Parathyroid adenoma (tissue), 2 donors: ENCODE measurements around the gene ANO2.

ENCODE experiments used
- H2AFZ ChIP-seq: fragments of 300-600 bp; sonication (generic); one replicate; pipeline ENCODE4 v1.7.0; 2017; ENCODE audit warnings: antibody characterized with exemption, mild to moderate bottlenecking
- H3K27ac ChIP-seq: fragments of 300-600 bp; sonication (generic); one replicate; pipeline ENCODE4 v1.7.0; 2017
- H3K27me3 ChIP-seq: fragments of 300-600 bp; sonication (generic); one replicate; pipeline ENCODE4 v1.7.0; 2017; ENCODE audit warnings: low read length; ENCODE audit not compliant: control insufficient read depth, insufficient read depth
- H3K36me3 ChIP-seq: fragments of 300-600 bp; sonication (generic); one replicate; pipeline ENCODE4 v1.7.0; 2017; ENCODE audit warnings: low read length; ENCODE audit not compliant: control insufficient read depth, insufficient read depth
- H3K4me1 ChIP-seq: fragments of 300-600 bp; sonication (generic); one replicate; pipeline ENCODE4 v1.7.0; 2017; ENCODE audit warnings: control low read depth
- H3K4me2 ChIP-seq: fragments of 300-600 bp; sonication (generic); one replicate; pipeline ENCODE4 v1.7.0; 2017; ENCODE audit warnings: low read length
- H3K4me3 ChIP-seq: fragments of 300-600 bp; sonication (generic); one replicate; pipeline ENCODE4 v1.7.0; 2017; ENCODE audit warnings: low read depth, low read length
- H3K79me2 ChIP-seq: fragments of 300-600 bp; sonication (generic); one replicate; pipeline ENCODE4 v1.7.0; 2017; ENCODE audit warnings: control low read depth
- H3K9ac ChIP-seq: fragments of 300-600 bp; sonication (generic); one replicate; pipeline ENCODE4 v1.7.0; 2017; ENCODE audit warnings: mild to moderate bottlenecking
- H3K9me3 ChIP-seq: fragments of 300-600 bp; sonication (generic); one replicate; pipeline ENCODE4 v1.7.0; 2017; ENCODE audit warnings: low read length; ENCODE audit not compliant: control insufficient read depth
- TF ChIP-seq, protein P1 (sequence below): fragments of 300-600 bp; sonication (generic); IDR thresholded peaks from one replicate; pipeline ENCODE4 v1.7.0; 2017; ENCODE audit warnings: antibody characterized with exemption, mild to moderate bottlenecking
- donor health status: primary hyperparathyroidism.

The ANO2 gene

DNA sequence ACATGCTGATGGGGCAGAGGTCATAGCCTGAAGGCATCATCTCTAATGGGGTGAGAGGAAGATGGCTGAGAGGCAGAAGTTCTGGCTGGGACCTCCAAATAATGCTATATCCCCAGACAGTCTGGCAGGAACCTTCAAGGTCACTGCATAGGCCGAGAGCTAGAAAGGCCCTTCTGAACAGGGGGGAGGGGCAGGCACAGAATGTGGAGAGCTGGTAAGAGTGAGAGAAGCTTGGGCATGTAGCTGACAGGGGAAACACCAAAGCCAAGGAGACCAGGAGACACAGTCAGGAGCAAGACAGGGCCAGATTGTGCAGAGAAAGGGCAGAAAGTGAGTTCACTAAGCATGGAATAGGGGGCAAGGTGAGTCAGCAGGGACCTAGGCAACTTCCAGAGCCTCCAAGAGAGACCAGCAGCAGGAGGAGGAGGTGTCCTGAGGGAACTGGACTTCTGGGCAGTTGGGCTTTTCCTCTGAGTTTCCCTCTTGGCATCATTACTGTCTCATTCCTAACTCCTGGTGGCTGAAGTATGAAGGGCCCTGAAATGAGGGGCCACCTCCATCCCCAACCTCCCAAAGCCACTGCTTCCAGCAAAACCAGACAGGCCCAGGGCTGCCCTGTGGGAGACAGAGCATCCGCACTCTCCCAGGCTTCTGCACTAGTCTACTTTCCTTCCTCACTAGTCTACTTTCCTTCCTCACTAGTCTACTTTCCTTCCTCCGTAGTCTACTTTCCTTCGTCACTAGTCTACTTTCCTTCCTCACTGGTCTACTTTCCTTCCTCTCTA is 17.1 kb downstream of the ANO2 start:
- H3K9ac ChIP-seq = no peak overlapping the region
- TF ChIP-seq, protein P1, sequence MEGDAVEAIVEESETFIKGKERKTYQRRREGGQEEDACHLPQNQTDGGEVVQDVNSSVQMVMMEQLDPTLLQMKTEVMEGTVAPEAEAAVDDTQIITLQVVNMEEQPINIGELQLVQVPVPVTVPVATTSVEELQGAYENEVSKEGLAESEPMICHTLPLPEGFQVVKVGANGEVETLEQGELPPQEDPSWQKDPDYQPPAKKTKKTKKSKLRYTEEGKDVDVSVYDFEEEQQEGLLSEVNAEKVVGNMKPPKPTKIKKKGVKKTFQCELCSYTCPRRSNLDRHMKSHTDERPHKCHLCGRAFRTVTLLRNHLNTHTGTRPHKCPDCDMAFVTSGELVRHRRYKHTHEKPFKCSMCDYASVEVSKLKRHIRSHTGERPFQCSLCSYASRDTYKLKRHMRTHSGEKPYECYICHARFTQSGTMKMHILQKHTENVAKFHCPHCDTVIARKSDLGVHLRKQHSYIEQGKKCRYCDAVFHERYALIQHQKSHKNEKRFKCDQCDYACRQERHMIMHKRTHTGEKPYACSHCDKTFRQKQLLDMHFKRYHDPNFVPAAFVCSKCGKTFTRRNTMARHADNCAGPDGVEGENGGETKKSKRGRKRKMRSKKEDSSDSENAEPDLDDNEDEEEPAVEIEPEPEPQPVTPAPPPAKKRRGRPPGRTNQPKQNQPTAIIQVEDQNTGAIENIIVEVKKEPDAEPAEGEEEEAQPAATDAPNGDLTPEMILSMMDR = no peak
- no peaks in the 10 kb centered on the region for H3K36me3 ChIP-seq
- H3K9me3 ChIP-seq = no peaks in the 10 kb centered on the region
- H3K4me1 ChIP-seq = no peaks in the 10 kb centered on the region
- no peak overlapping the region for H3K4me2 ChIP-seq
- H3K79me2 ChIP-seq = no peaks in the 10 kb centered on the region
- no peaks in the 10 kb centered on the region for H3K27me3 ChIP-seq
- H2AFZ ChIP-seq = no peak overlapping the region
- no peak overlapping the region for H3K27ac ChIP-seq
- H3K4me3 ChIP-seq = no peak overlapping the region

GRCh38 chr12:5925646-5926045 is 19.4 kb downstream of the ANO2 start:
- Histone ChIP-seq H3K27ac (no peak overlapping the region), H2AFZ (no peak overlapping the region), H3K36me3 (no peaks in the 10 kb centered on the region), H3K79me2 (no peaks in the 10 kb centered on the region), H3K4me3 (no peak overlapping the region), H3K27me3 (no peaks in the 10 kb centered on the region), H3K9ac (no peak overlapping the region), H3K4me2 (no peak overlapping the region), H3K4me1 (no peaks in the 10 kb centered on the region), H3K9me3 (no peaks in the 10 kb centered on the region)
- TF ChIP-seq, protein P1 = no peak

DNA sequence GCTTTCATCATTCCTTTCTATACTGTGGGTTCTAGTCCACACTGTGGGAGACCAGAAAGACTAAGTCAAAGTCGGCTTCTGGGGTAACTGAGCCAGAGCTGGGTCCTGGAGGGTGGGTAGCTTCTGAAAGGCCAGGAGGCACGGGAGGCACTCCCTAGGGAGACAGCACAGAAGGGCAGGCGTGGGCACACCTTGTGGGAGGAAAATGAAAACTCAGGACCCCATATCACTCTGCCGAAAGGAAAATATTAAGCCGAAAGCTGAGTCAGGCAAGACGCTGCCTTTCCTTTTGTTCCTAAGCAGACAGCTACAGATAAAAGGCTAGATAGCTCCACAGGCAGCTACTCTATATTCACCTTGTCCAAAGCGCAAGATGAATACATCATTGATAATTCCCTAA is 20.7 kb downstream of the ANO2 start:
- Histone ChIP-seq H3K4me1 (no peaks in the 10 kb centered on the region), H3K79me2 (no peaks in the 10 kb centered on the region), H3K9ac (no peak overlapping the region), H3K4me3 (no peak overlapping the region), H3K27me3 (no peaks in the 10 kb centered on the region), H3K27ac (no peak overlapping the region), H3K36me3 (no peaks in the 10 kb centered on the region), H3K4me2 (no peak overlapping the region), H3K9me3 (no peaks in the 10 kb centered on the region), H2AFZ (no peak overlapping the region)
- TF ChIP-seq, protein P1 = no peak

GRCh38 chr12:5923751-5924150 is 21.3 kb downstream of the ANO2 start:
- H2AFZ ChIP-seq = no peak overlapping the region
- no peak overlapping the region for H3K4me3 ChIP-seq
- H3K36me3 ChIP-seq = no peaks in the 10 kb centered on the region
- TF ChIP-seq, protein P1 = no peak
- no peaks in the 10 kb centered on the region for H3K79me2 ChIP-seq
- H3K9ac ChIP-seq = no peak overlapping the region
- H3K9me3 ChIP-seq = no peaks in the 10 kb centered on the region
- no peak overlapping the region for H3K4me2 ChIP-seq
- H3K27ac ChIP-seq = no peak overlapping the region
- no peaks in the 10 kb centered on the region for H3K4me1 ChIP-seq
- no peaks in the 10 kb centered on the region for H3K27me3 ChIP-seq

- Histone ChIP-seq H3K27me3 (no peaks in the 10 kb centered on the region), H3K4me1 (no peaks in the 10 kb centered on the region), H3K27ac (no peak overlapping the region), H3K36me3 (no peaks in the 10 kb centered on the region), H3K4me3 (no peak overlapping the region), H3K9me3 (no peaks in the 10 kb centered on the region), H3K79me2 (no peaks in the 10 kb centered on the region), H2AFZ (no peak overlapping the region), H3K9ac (no peak overlapping the region), H3K4me2 (no peak overlapping the region)
- TF ChIP-seq, protein P1 = no peak
These were observed 21.9 kb downstream of the ANO2 start for GRCh38 chr12:5923043-5923605.
